ENCODE data around the gene SLC24A4.

Gene SLC24A4

GRCh38 chr14:92464716-92465115, 141.8 kb downstream of the SLC24A4 start:
- H3K36me3 Mint-ChIP-seq (ENCODE audit: low read depth), result peaks cover 2% of the 10 kb centered on the region
- peaks cover 14% of the 10 kb centered on the region for H3K4me1 Mint-ChIP-seq (ENCODE audit: low read depth)

GRCh38 chr14:92465353-92466055, 142.5 kb downstream of the SLC24A4 start:
- Mint-ChIP-seq H3K9me3 (peaks cover 17% of the 10 kb centered on the region), H3K4me3 (no peak overlapping the region), H3K4me1 (ENCODE audit: low read depth) (peaks cover 14% of the 10 kb centered on the region), H3K36me3 (ENCODE audit: low read depth) (peaks cover 2% of the 10 kb centered on the region), H3K27me3 (ENCODE audit: low read depth) (peaks cover 11% of the 10 kb centered on the region), H3K27ac (no peak overlapping the region)

More at GRCh38 chr14:92464716-92465115, 141.8 kb downstream of the SLC24A4 start:
- no peak overlapping the region for H3K27ac Mint-ChIP-seq
- H3K9me3 Mint-ChIP-seq, result peaks cover 11% of the 10 kb centered on the region
- no peak overlapping the region for H3K4me3 Mint-ChIP-seq
- peaks cover 6% of the 10 kb centered on the region for H3K27me3 Mint-ChIP-seq (ENCODE audit: low read depth)

- H3K36me3 Mint-ChIP-seq (ENCODE audit: low read depth), result peaks cover 2% of the 10 kb centered on the region
- H3K27ac Mint-ChIP-seq, result no peak overlapping the region
- H3K27me3 Mint-ChIP-seq (ENCODE audit: low read depth), result peaks cover 11% of the 10 kb centered on the region
- H3K4me1 Mint-ChIP-seq (ENCODE audit: low read depth), result peaks cover 12% of the 10 kb centered on the region
- no peak overlapping the region for H3K4me3 Mint-ChIP-seq
- peaks cover 17% of the 10 kb centered on the region for H3K9me3 Mint-ChIP-seq
Measured at GRCh38 chr14:92466059-92466458, 143.1 kb downstream of the SLC24A4 start.

- no peaks in the 10 kb centered on the region for H3K4me1 Mint-ChIP-seq (ENCODE audit: low read depth)
Measured at GRCh38 chr14:92469515-92469914, 146.6 kb downstream of the SLC24A4 start.

GRCh38 chr14:92470215-92470614, 147.2 kb downstream of the SLC24A4 start:
- peaks cover 17% of the 10 kb centered on the region for H3K9me3 Mint-ChIP-seq
- no peaks in the 10 kb centered on the region for H3K4me1 Mint-ChIP-seq (ENCODE audit: low read depth)
- no peak overlapping the region for H3K27ac Mint-ChIP-seq
- H3K27me3 Mint-ChIP-seq (ENCODE audit: low read depth), result peaks cover 5% of the 10 kb centered on the region
- H3K4me3 Mint-ChIP-seq, result no peak overlapping the region
- H3K36me3 Mint-ChIP-seq (ENCODE audit: low read depth), result peaks cover 2% of the 10 kb centered on the region

More at GRCh38 chr14:92469515-92469914, 146.6 kb downstream of the SLC24A4 start:
- H3K27ac Mint-ChIP-seq, result no peak overlapping the region
- H3K36me3 Mint-ChIP-seq (ENCODE audit: low read depth), result peaks cover 2% of the 10 kb centered on the region
- H3K4me3 Mint-ChIP-seq, result no peak overlapping the region
- H3K9me3 Mint-ChIP-seq, result peaks cover 17% of the 10 kb centered on the region
- H3K27me3 Mint-ChIP-seq (ENCODE audit: low read depth), result peaks cover 5% of the 10 kb centered on the region

- no peaks in the 10 kb centered on the region for H3K4me1 Mint-ChIP-seq (ENCODE audit: low read depth)
- H3K36me3 Mint-ChIP-seq (ENCODE audit: low read depth), result peaks cover 2% of the 10 kb centered on the region
- peaks cover 17% of the 10 kb centered on the region for H3K9me3 Mint-ChIP-seq
- H3K27ac Mint-ChIP-seq, result no peak overlapping the region
- H3K4me3 Mint-ChIP-seq, result no peak overlapping the region
- H3K27me3 Mint-ChIP-seq (ENCODE audit: low read depth), result peaks cover 7% of the 10 kb centered on the region
Measured at GRCh38 chr14:92470811-92471210, 147.8 kb downstream of the SLC24A4 start.

- no peak overlapping the region for H3K4me3 Mint-ChIP-seq
- no peak overlapping the region for H3K27ac Mint-ChIP-seq
- H3K27me3 Mint-ChIP-seq (ENCODE audit: low read depth), result peaks cover 9% of the 10 kb centered on the region
- peaks cover 2% of the 10 kb centered on the region for H3K36me3 Mint-ChIP-seq (ENCODE audit: low read depth)
- H3K4me1 Mint-ChIP-seq (ENCODE audit: low read depth), result no peaks in the 10 kb centered on the region
- peaks cover 17% of the 10 kb centered on the region for H3K9me3 Mint-ChIP-seq
Measured at GRCh38 chr14:92471919-92472318, 149.0 kb downstream of the SLC24A4 start.

- Mint-ChIP-seq H3K9me3 (peaks cover 8% of the 10 kb centered on the region), H3K27me3 (ENCODE audit: low read depth) (peaks cover 9% of the 10 kb centered on the region), H3K4me1 (ENCODE audit: low read depth) (no peaks in the 10 kb centered on the region), H3K4me3 (no peak overlapping the region), H3K27ac (no peak overlapping the region), H3K36me3 (ENCODE audit: low read depth) (no peaks in the 10 kb centered on the region)
Measured at GRCh38 chr14:92472860-92473259, 149.9 kb downstream of the SLC24A4 start.

- no peak overlapping the region for H3K4me3 Mint-ChIP-seq
- no peak overlapping the region for H3K27ac Mint-ChIP-seq
- no peaks in the 10 kb centered on the region for H3K4me1 Mint-ChIP-seq (ENCODE audit: low read depth)
- H3K36me3 Mint-ChIP-seq (ENCODE audit: low read depth), result no peaks in the 10 kb centered on the region
- H3K27me3 Mint-ChIP-seq (ENCODE audit: low read depth), result peaks cover 11% of the 10 kb centered on the region
- H3K9me3 Mint-ChIP-seq, result peaks cover 8% of the 10 kb centered on the region
Measured at GRCh38 chr14:92473261-92473968, 150.4 kb downstream of the SLC24A4 start.

GRCh38 chr14:92473969-92474535, 151.1 kb downstream of the SLC24A4 start:
- peaks cover 12% of the 10 kb centered on the region for H3K9me3 Mint-ChIP-seq
- H3K4me1 Mint-ChIP-seq (ENCODE audit: low read depth), result no peaks in the 10 kb centered on the region
- H3K27me3 Mint-ChIP-seq (ENCODE audit: low read depth), result peaks cover 17% of the 10 kb centered on the region
- H3K36me3 Mint-ChIP-seq (ENCODE audit: low read depth), result no peaks in the 10 kb centered on the region
- no peak overlapping the region for H3K4me3 Mint-ChIP-seq
- no peak overlapping the region for H3K27ac Mint-ChIP-seq

GRCh38 chr14:92475037-92475436, 152.1 kb downstream of the SLC24A4 start:
- Mint-ChIP-seq H3K27me3 (ENCODE audit: low read depth) (peaks cover 25% of the 10 kb centered on the region), H3K9me3 (peaks cover 12% of the 10 kb centered on the region), H3K4me1 (ENCODE audit: low read depth) (no peaks in the 10 kb centered on the region), H3K4me3 (no peak overlapping the region), H3K27ac (no peak overlapping the region), H3K36me3 (ENCODE audit: low read depth) (no peaks in the 10 kb centered on the region)

GRCh38 chr14:92475451-92476187, 152.7 kb downstream of the SLC24A4 start:
- peaks cover 23% of the 10 kb centered on the region for H3K27me3 Mint-ChIP-seq (ENCODE audit: low read depth)
- H3K4me1 Mint-ChIP-seq (ENCODE audit: low read depth), result no peaks in the 10 kb centered on the region
- H3K36me3 Mint-ChIP-seq (ENCODE audit: low read depth), result no peaks in the 10 kb centered on the region
- peaks cover 9% of the 10 kb centered on the region for H3K9me3 Mint-ChIP-seq
- H3K4me3 Mint-ChIP-seq, result no peak overlapping the region
- no peak overlapping the region for H3K27ac Mint-ChIP-seq

- Mint-ChIP-seq H3K4me1 (ENCODE audit: low read depth) (no peaks in the 10 kb centered on the region), H3K27ac (no peak overlapping the region), H3K27me3 (ENCODE audit: low read depth) (peaks cover 39% of the 10 kb centered on the region), H3K36me3 (ENCODE audit: low read depth) (no peaks in the 10 kb centered on the region), H3K9me3 (peaks cover 9% of the 10 kb centered on the region), H3K4me3 (no peak overlapping the region)
Measured at GRCh38 chr14:92480856-92481255, 157.9 kb downstream of the SLC24A4 start.

GRCh38 chr14:92481386-92481785, 158.4 kb downstream of the SLC24A4 start:
- H3K9me3 Mint-ChIP-seq, result peaks cover 9% of the 10 kb centered on the region
- no peak overlapping the region for H3K27ac Mint-ChIP-seq
- H3K27me3 Mint-ChIP-seq (ENCODE audit: low read depth), result peaks cover 38% of the 10 kb centered on the region
- H3K36me3 Mint-ChIP-seq (ENCODE audit: low read depth), result no peaks in the 10 kb centered on the region
- H3K4me1 Mint-ChIP-seq (ENCODE audit: low read depth), result no peaks in the 10 kb centered on the region
- no peak overlapping the region for H3K4me3 Mint-ChIP-seq

Data from T-helper 1 cell treated with Interleukin-12 subunit alpha and Interleukin-12 subunit beta and Interleukin-4 antibody, amounts not matched to agents 30 μg/mL and 1 μg/mL, for 36 hours (primary cell).